DOHH2 (cell line): ENCODE data around the gene ZBTB18.

Experiments used
- CTCF ChIP-seq: fragments of 200-600 bp; sonication (generic); IDR thresholded peaks from one replicate; pipeline ENCODE4 v1.5.1; 2014; ENCODE audit warnings: antibody characterized with exemption, mild to moderate bottlenecking, low read depth, low read length; ENCODE audit not compliant: poor library complexity, severe bottlenecking
- EZH2phosphoT487 ChIP-seq: fragments of 200-600 bp; sonication (generic); IDR thresholded peaks from 2 replicates; pipeline ENCODE4 v1.6.1; 2017; ENCODE audit warnings: borderline replicate concordance, mild to moderate bottlenecking, antibody characterized with exemption, low read length, moderate library complexity, mixed read lengths

GRCh38 chr1:244082969-244083368 is 31.9 kb downstream of the ZBTB18 start:
- TF ChIP-seq CTCF = no peak
- no peak for TF ChIP-seq EZH2phosphoT487
